Activated CD4-positive, alpha-beta T cell treated with anti-CD3 and anti-CD28 coated beads, Interleukin-2, Interleukin-4, amounts not matched to agents 100 ng/mL and 50 ng/mL, durations not matched to agents 16 hours and 8 hours (primary cell): Measurements from ENCODE around the gene PPM1J.

Experiments
- DNase-seq: peaks from one replicate; pipeline ENCODE4 v3.0.0-alpha.2; 2020; ENCODE audit warnings: low spot score

The PPM1J gene

DNA sequence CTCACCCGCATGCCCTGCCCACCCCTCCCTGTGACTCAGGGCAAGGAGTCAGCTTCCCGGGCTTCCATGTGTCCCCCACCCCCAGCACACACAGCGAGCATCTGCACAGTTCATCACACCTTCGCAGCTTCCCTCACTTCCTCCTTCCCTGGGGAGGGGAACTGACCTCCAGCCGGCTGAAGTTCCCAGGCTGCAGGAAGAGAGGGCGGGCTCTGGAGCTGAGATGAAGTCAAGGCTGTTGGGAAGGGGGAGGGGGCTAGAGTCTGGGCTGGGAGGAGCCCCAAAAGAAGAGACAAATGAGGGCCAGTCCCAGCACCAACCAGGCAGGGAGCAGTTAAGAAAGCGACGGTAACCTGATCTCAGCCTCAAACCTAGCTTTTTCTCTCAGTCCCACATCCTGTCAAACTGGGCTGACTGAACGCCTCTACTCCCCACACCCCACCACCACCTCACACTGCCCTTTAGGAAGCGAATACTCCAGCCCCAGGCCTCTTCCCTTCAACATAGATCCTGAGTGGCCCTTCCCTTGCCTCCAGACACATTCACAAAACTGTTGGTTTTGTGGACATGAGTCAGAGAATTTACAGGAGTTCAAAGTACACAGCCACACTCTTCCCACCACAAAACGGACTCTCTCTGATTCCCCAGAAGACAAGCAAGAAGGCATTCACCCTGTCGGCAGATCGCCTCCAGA lies 10.1 kb downstream of the PPM1J start:
- DNase-seq = peak; percentile 73

DNA sequence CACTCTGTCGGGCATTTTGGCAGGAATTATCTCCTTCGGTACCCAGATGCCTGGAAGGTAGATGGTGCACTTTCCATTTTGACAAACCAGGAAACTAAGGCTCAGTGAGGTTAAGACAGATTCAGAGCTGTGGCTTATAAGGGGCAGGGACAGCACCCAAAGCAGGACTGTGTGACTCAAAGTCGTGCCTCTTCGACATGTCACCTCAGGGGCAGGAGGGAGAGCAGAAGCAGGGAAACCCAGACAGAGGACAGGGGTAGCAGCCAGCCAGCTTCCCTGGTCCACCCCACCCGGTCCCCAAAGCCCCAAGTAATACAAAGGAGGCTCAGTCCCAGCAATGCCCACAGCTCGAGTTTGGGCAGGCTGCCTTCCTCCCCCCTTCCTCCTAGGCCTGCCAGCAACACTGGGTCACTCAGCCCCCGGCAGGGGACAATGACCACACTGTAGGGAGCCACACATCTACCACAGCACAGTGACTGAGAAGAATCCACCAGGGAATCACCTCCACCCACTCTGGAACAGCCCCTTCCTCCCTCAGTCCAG lies 10.7 kb downstream of the PPM1J start:
- peak; percentile 18 for DNase-seq

DNA sequence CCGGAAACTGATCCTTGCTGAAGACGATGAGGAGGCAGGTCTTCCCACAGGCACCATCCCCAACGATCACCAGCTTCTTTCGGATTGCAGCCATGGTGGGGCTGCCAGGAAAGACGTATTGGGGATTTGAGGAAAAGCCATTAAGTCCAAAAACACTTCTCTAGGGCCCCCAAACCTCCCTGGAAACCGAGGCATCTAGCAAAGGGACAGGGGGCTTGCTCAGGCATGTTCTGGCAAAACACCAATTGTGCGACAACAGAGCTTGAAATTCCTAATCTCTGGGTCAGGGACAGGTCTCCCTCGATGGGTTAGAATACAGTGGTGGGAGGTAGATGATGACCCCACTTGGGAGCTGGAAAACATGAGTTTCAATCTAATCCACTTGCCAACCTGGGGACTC lies 11.4 kb downstream of the PPM1J start:
- no peak for DNase-seq

DNA sequence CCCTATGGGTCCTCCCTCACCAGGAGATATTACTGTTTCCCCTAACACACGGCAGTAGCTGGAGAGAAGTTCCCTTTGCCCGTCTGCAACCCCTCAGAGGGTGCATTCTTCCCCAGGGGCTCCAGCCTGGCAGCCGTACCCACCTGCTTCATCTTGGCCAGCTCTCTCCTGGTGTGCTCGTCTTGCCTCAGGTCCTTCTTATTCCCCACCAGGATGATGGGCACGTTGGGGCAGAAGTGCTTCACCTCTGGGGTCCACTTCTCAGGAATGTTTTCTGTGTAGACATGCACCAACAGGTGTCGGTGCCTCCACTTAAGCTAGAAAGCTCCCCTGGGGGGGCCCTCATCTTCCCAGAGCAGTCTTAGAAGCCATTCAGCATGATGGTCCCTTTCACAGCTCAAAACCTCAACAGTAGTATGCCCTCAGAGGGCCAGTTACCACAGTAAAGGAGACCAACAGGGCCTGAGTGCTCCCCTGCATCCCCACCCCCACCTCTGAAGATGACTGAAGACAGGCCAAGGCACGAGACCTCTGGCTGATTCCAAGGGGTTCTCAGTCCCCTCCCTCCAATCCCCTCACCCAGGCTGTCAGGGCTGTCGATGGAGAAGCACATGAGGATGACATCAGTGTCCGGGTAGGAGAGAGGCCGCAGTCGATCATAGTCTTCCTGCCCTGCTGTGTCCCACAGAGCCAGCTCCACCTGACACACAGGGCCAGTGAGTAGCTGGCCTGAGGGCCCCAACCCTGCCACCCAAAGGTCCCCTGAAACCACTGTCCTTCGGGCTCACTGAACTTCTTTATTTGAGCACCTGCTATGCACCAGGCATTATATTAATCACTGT lies 12.5 kb downstream of the PPM1J start:
- DNase-seq = no peak

DNA sequence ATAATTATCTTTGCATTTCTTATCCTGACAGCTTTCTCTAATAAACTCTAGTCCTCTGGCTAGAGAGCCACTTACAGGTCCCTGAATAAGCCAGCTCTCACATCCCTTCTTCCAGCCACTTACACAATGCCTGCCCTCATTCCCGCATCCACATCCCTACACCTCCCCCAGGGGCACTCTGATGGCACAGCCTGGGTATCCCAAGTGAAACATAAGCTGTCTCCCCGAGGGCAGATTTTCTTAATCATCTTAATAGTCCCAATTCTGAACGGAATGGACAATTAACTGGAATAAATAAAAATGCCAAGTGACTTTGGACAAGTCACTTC lies 13.1 kb downstream of the PPM1J start:
- no peak for DNase-seq

DNA sequence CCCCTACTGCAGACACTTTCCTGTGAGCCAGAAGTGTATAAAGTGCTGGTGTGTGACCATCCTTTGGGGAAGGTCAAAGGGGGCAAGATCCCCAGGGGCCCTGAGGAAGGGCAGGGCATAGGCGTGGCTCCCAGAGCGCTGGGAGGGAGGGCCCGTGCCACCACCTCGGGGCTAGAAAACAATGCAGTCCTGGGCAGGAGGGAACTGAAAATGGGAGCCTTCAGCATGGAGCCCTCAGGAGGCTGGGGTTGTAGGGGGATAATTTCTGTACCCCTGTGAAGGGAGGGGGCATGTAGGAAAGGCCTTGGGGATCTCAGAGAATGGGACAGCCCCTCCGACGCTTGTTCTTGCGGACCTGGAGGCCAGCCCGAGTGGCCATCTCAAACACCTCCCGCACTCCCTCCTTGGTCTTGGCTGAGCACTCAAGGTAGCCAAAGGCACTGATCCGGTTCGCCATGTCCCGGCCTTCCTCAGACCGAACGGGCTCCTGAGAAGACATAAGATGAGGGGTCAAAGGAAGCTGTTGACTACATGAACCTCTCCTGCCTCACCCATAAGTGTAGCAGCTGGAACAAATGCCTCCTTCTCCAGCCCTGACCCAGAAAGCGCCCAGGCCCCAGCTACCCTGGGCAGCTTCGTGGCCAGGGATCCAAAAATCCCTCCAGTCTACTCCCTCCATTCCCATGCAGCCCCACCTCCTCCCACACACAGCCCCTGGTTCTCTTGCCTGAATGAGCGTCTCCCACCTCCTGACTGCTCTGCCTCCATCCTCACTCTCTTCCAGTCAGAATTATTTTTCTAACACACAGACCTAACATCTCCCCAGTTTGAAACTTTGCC lies 13.7 kb downstream of the PPM1J start:
- DNase-seq = no peak

DNA sequence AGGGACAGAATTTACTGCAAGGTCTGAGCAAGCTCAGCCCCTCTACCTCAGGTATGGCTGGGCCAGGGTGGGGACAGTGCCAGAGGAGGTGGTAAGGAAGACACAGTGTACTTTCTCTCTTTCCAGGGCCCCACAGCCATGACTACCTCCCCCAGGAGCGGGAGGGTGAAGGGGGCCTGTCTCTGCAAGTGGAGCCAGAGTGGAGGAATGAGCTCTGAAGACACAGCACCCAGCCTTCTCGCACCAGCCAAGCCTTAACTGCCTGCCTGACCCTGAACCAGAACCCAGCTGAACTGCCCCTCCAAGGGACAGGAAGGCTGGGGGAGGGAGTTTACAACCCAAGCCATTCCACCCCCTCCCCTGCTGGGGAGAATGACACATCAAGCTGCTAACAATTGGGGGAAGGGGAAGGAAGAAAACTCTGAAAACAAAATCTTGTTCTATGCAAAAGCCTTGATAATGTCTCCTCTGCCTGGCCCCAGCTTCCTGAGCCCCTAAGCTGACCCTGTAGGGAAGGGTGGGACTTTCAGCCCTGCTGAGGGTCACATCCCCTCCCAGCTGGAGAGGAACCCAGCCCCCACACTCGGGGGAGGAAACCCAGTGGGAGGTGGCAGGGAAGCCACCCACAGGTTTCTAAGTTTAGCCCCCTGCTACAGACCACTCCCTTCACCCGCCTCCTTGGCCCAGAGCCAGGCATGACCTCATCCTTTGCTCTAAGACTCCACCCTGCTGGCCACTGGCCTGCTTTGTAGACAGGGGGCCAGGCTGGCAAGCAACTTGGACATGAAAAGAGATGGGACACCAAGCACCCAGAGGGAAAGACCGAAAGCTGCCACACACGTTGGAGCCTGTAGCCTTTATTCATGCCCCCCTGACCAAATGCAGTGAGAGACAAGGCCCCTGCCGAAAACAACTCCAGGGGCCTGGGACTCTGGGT lies 14.6 kb downstream of the PPM1J start:
- peak; percentile 37 for DNase-seq

DNA sequence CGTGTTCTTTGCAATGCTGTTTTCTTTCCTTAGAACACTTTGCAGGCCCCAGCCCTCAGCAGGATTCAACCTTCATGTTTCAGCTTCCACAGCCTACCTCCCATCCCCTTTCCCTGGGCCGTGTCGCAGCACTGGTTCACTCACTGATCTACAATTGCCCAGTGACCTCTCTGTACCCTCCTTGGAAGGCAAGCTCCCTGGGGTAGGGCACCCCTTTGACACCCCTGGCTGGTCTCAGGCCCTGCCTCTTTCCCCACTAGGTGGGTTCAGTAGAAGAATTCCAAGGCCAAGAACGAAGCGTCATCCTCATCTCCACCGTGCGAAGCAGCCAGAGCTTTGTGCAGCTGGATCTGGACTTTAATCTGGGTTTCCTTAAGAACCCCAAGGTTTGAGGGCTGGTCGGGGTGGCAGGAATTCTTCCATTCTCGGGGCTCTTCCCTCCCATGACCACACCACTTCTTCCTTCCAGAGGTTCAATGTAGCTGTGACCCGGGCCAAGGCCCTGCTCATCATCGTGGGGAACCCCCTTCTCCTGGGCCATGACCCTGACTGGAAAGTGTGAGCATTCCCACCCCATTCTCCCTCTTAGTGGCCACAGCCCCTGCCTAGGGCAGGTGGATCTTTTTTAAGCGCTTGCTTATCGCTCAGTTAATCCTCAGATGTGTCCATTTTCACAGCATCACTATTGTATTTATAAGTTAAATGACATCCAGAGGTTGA lies 15.5 kb downstream of the PPM1J start:
- DNase-seq = no peak

DNA sequence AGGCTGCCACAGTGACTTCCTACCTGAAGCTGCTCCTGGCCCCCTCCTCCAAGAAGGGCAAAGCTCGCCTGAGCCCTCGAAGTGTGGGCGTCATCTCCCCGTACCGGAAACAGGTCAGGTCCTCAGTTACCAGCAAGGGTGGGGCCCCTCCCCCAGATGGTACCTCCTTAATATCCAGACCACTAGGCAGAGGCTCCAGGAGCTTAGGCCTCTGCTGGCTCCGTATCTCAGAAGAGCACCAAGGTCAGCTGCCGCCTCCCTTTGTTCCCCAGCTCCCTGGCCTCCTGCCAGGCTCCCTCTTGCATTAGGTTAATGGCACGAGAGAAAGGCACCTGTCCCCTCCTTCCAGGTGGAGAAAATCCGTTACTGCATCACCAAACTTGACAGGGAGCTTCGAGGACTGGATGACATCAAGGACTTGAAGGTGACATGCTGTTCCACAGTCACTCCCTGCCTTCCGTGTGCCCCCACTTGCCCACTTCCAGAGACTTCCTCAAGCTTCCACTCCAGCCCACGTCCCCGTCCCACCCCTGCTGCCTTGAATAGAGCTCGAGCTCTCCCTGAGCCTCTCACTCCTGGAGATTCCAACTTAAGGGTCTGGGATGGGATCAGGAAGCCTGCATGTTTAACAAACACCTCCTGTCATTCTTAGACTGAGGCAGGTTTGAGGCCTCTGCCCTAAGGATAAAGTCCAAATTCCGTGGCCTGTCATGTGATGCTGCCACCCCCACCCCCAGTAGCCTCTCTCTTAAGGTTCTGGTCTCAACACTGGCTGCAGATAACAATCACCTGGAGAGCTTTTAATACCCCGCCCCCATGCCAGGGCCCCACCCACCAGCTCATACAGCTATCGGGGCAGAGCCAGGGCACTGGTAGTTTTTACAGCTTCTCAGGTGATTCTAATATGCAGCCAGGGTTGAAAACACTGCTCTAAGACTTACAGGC lies 16.5 kb downstream of the PPM1J start:
- no peak for DNase-seq

DNA sequence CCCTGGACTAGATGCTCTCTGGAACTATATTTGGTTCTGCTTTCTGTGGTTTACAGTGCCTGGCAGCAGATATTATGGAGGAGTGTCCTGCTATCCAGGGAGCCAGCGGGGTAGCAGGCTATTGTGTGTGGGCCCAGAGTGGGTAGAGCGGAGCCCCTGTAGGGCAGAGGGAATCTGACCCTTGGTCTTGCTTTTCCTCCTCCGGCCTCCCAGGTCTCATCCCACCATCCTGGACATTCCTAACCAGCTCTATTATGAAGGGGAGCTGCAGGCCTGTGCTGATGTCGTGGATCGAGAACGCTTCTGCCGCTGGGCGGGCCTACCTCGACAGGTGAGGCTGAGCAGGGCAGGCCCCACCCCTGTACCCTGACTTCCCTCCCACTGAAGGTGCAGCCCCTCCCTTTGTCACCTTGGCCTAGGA lies 17.3 kb downstream of the PPM1J start:
- no peak for DNase-seq

DNA sequence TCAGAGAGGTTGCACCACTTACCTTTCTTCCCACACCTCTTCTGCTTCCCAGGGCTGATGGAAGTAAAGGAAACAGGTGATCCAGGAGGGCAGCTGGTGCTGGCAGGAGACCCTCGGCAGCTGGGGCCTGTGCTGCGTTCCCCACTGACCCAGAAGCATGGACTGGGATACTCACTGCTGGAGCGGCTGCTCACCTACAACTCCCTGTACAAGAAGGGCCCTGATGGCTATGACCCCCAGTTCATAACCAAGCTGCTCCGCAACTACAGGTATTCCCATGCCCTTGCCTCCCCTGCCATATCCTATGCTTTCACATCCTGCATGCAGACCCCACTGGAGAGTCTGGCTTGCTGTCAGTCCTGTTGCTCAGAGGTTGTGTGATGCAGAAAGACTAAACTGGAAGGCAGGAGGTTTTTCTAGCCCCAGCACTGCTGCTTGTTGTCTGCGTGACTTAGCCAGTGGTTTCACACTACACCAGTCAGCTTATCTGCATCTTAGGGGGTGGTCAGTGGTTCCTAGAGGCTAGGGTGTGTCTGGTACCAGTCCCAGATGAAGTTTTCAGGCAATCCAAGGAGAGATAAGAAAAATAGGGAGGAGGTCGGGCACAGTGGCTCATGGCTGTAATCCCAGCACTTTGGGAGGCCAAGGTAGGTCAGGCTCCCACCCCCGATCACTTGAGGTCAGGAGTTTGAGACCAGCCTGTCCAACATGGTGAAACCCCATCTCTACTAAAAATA lies 18.4 kb downstream of the PPM1J start:
- DNase-seq = no peak

DNA sequence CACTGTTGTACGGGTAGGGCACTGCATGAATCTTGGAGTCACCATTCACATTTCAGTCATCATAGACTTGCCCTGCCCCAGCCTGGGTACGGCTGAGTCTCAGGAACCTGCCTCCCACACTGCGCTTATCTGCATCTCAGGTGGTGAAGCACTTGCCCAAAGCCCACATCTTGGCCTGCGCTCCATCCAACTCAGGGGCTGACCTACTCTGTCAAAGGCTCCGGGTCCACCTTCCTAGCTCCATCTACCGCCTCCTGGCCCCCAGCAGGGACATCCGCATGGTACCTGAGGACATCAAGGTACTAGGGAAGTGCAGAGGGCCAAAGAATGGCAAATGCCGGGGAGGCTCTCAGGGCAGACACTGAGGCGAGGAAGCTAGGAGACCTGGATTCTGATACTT lies 19.9 kb downstream of the PPM1J start:
- no peak for DNase-seq

DNA sequence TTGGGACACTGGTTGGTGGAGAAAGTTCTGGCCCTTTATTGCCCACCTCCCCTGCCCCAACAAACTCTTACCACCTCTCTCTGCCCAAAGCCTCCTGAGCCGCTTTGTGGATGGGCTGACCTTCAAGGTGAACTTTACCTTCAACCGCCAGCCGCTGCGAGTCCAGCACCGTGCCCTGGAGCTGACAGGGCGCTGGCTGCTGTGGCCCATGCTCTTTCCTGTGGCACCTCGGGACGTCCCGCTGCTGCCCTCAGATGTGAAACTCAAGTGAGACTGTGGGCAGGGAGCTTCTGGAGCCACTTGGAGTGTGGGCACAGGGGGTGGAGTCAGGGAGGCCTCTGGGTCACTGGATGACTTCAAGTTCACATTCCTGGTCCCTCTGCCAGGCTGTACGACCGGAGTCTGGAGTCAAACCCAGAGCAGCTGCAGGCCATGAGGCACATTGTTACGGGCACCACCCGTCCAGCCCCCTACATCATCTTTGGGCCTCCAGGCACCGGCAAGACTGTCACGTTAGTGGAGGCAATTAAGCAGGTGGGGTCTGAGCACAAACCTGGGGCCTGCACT lies 20.7 kb downstream of the PPM1J start:
- DNase-seq = no peak

DNA sequence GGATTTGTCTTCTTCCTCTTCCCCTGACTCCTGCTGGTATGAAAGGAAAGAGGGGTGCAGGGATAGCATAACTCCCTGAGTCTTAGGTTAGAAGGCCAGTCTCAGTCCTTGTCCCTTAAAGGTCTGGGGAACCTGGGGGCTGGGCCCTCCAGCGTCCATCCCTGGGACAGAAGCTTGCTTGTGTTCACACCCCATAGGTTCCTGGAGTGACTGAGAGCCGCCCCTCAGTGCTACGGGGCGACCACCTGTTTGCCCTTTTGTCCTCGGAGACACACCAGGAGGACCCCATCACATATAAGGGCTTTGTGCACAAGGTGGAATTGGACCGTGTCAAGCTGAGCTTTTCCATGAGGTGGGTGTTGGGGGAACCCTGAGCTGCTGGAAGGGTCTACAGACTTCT lies 21.3 kb downstream of the PPM1J start:
- no peak for DNase-seq

DNA sequence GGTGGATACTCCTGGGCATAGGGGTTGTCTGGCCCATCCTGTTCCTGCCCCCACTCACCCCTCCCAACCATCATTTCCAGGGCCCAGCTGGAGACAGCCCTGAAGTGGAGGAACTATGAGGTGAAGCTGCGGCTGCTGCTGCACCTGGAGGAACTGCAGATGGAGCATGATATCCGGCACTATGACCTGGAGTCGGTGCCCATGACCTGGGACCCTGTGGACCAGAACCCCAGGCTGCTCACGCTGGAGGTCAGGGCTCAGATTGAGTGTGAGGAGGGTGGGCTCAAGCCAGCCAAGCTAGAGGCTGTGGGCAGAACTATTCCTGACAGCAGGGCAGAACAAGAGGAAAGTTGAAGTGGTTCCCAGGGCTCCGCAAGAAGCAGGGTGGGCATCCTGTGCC lies 22.5 kb downstream of the PPM1J start:
- no peak for DNase-seq

DNA sequence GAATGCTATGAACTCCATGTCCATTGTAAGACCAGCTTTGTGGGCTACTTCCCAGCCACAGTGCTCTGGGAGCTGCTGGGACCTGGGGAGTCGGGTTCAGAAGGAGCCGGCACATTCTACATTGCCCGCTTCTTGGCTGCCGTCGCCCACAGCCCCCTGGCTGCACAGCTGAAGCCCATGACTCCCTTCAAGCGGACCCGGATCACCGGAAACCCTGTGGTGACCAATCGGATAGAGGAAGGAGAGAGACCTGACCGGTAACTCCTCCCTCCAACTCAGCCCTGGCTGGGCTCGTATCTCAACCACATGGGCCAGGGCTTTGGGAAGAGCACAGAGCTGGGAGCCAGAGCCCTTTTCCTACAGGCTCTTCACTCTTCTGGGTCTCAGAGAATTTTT lies 25.3 kb downstream of the PPM1J start:
- no peak for DNase-seq

DNA sequence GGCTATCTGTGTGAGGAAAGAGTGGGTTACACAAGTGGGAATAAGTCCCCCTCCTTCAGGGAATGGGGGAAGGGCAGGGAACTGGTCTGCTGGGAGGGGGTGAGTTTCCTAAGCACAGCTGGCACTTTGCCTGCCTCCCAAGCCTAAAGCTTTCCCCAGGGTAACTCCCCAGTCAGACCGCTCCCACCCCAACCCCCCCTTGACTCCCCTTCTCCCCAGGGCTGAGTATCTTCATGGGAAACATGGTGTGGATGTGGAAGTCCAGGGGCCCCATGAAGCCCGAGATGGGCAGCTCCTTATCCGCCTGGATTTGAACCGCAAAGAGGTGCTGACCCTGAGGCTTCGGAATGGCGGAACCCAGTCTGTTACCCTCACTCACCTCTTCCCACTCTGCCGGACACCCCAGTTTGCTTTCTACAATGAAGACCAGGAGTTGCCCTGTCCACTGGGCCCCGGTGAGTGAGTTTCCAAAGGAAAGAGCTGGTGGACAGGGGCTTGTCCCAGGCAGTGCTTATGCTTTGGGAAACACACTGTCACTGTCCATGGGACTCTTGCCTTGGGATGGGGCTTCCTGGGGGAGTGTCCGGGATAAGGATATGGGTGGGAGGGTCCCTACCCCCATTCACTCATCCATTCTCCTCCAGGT lies 25.8 kb downstream of the PPM1J start:
- DNase-seq = no peak

DNA sequence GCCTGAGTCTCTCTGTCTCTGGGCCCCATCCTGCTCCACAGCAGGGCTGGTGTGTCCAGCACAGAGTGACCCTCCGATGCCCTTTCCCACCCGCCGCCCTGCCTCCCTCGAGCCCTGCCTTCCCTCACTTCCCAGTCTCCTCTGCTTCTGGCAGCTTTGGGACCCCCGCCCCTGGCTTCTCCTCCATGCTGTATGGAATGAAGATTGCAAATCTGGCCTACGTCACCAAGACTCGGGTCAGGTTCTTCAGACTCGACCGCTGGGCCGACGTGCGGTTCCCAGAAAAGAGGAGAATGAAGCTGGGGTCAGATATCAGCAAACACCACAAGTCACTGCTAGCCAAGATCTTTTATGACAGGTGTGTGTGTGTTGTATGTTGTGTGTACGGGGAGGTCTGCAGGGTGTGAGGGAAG lies 26.3 kb downstream of the PPM1J start:
- DNase-seq = no peak
